OCI-LY1 (cell line): ENCODE measurements around the gene RNF34.

Experiments
- CTCF ChIP-seq: fragments of 200-600 bp; sonication (generic), shearing (Covaris generic); IDR thresholded peaks from 2 replicates; pipeline ENCODE4 v1.5.1; 2017; ENCODE audit warnings: mild to moderate bottlenecking, antibody characterized with exemption, low read length, moderate library complexity, mixed read lengths
- EZH2 ChIP-seq: fragments of 200-600 bp; sonication (generic), shearing (Covaris generic); IDR thresholded peaks from 2 replicates; pipeline ENCODE4 v1.8.0; 2017; ENCODE audit warnings: borderline replicate concordance, mixed run types, mild to moderate bottlenecking, antibody characterized with exemption, low read length, moderate library complexity, mixed read lengths

- TF ChIP-seq EZH2: no peak
- TF ChIP-seq CTCF: no peak
Observed at GRCh38 chr12:121424624-121424975, 24.7 kb downstream of the RNF34 start.
